GM19023 (cell line): Measurements from ENCODE around the gene ZNF318.
"Not testable (repeated sequence)": the region's sequence is repeated elsewhere in the genome, so short reads cannot be mapped to it uniquely, and the experiment has no call there.

ENCODE experiments used
- ATAC-seq: cut with Tn5 transposase; IDR thresholded peaks from one replicate; pipeline ENCODE4 v1.9.1; 2021; ENCODE audit warnings: mild to moderate bottlenecking, moderate library complexity; ENCODE audit not compliant: unreplicated experiment

ZNF318 gene

DNA sequence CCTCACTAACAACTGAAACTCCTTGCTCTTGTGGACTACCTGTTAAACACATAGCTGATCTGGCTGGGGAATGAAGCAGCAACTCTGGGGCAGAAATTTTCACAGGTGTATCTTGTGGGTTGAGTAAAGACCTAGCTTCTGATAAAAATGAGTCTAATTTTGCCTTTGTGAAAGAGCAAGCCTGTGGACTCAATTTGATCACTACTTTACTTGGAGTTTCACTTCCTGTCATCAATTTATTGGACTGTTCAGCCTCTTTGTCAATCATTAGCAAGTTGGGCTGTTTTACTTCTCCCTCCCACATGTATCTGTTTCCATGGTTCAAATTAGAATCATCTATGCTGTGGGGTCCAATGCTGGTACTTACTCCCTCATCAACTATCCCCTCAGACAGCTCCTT, 31.2 kb downstream of the ZNF318 start:
- peak; percentile 44 for ATAC-seq

DNA sequence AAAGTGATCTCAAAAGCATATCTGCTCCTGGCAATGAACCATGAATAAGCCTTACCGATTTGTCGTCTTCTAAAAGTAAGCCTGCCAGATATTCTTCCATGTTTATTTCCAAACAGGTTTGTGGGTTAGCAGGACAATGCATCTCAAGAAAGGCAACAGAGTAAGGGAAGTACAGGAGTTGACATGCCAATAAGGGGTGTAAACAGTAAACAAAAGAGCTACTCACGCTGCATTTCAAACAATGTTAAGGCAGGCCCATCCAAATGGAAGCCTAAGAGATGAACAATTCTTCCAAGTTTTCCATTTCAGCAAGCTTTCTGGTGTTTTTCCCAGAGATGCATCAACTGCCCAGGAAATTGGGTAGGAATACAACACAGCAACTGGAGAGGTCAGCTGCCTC, 33.1 kb downstream of the ZNF318 start:
- ATAC-seq = no peak

DNA sequence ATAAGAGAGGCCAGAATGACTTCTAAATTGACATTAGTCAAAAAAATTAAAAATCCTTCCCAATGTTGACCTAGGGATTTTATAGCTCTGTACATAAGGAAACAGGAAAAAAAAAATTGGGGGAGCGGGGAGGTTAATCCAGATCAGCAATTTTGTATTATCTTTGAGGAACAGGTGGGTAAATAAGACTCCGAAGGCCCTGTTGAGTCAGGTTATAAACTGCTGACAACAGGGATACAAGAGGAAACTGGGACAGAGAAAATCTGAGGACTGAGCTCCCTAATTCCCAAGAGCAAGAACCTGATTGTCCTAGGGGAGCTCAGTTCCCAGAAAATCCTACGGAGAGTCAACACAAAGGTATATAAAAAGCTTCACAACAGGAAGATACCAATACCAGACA, 34.0 kb downstream of the ZNF318 start:
- no peak for ATAC-seq

DNA sequence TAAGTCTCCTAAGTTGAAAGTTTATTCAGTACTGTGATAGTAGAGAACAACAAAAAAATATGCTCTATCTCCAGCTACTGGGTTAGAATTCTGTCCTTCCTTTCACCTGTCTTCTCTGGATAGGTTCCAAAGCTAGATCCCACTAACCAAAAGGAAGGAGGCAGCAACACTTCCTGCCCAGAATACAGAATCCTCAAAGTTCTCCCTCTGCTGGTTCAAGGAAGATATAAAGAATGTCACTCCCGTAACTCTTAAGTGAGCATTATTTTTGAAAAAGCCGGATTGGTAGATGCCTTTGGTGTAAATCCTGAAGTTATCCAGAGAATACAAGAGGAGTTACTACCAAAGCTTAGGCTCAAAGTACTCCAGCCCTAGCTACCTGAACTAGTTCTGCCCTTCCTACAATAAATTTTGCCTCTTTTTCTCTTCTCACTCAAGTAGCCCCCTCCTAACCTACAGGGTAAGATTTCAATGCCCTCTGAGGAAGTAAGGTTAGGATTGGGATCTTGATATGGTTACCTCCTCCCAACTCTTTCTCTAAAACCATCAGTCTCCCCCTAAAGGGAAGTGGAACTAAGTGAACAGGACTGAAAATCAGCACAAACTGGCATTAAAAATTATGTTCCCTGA, 34.9 kb downstream of the ZNF318 start:
- ATAC-seq = no peak

DNA sequence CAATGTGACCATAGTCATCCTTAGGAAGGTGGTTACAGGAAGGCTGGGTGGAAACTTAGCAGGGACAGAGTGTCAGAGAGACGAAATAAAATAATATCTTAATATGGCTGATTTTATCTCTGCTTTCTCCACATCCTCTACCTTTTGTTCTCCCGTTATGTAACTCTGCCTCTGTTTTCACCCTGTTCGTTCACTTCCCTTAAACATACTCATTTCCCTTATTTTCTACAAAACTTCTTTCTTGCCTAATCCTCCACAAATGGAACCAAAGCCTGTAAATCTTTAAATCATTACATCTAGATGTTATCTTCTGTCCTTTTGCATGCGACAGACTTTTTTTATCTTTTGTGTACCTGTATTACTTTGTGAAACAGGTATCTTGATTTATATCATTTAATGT, 37.6 kb downstream of the ZNF318 start:
- ATAC-seq = no peak

DNA sequence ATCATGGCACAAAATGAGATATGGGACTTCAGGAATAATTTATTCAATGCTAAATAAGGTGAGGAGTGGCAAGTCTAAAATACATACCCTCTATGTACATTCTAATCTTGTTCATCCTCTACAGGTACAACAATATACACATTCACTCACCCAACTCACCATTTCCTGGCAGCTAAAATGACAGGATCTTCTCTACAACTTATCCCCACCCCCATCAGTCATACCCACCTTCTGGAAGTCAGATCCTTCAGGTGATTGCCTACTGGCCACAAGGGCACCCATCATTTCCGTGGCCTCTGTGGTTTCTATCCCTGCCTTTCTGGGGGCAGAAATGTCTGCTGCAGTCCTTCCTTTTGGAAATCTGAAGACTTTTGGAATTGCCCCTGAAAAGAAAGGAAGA, 38.0 kb downstream of the ZNF318 start:
- ATAC-seq = no peak

DNA sequence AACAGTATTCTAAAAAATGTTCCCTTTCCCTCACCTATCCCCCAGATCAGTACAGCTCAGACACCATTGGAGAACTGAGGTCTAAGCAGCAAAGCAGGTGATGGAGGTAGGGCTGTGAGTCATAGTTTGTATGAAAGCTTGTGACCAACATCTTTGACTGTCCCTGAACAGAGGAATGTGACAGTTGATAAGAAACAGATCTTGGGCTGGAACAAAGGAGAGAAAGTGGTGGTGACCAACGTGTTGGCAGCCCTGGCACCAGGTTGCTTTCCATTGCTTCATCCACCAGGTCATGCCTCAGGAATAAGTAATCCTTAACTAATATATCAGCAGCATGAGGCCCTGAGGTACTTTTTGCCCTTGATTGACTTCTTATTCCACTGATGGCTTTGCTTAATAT, 40.9 kb downstream of the ZNF318 start:
- no peak for ATAC-seq

DNA sequence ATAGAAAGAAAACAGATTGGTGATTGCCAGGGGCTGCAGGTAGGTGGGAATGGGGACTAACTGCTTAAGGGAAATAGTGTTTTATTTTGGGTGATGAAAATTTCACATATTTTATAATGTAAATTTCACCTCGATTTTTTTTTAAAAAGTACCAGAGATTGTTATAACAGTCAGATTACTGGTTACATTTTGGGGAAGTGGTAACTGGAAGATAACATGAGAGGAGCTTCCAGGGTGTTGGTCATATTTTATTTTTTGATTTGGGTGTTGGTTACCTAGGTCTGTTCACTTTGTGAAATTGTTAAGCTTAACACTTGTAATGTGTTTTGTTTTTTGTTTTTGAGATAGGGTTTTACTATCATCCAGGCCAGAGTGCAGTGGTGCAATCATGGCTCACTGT, 43.6 kb downstream of the ZNF318 start:
- ATAC-seq = no peak

DNA sequence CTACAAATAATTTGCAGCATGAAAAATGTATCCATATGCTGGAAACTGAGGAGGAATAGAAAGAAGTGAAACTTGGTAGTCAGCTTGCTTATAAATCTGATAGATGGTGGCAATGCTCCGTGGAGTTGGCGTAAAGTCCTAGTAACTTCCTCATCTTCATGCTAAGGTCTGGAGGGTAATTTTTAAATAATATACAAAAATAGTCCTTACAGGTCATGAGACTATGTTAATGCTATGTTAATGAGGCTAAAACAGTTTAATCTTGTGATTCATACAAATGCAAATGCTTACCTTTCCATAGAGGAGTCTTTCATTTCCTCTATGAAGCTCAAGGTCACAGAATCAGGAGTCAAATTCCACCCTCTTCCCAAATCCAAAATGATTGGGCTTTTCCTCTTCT, 51.4 kb downstream of the ZNF318 start:
- ATAC-seq = no peak

DNA sequence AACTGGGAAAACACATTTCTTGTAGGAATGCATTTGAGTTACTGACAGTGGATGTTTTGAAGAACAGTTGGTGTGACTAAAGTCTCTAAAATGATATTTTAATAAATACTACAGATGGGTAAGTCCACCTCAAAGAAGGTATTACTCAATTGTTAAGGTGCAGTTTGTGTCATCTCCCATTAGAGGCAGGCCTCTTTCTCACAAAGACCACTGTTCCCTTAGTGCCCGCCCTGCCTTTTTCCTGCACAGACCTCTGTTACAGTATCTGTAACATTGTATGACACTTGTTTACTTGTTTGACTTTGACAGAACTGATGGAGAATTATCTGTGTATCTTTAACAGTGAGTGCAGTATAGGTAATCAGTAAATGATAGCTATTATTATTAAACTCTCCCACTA, 55.6 kb downstream of the ZNF318 start:
- no peak for ATAC-seq

DNA sequence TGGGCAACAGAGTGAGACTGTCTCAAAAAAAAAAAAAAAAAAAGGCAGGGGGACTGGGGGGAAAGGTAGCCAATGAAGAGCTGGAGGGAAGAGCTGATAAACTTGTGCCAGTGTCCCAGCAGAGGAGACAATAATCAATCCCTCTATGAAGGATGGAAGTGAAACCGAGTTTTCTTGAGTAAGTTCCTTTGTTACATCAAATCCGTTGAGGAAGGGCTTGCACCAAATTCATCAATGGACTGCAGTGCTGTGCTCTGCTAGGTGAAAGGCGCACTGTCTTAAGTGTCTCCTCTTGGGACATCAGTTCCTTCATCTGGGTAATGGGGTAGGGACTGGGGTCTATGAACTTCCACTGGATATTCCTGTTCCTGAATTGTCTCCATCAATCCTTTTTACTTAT, 57.8 kb downstream of the ZNF318 start:
- ATAC-seq = no peak

DNA sequence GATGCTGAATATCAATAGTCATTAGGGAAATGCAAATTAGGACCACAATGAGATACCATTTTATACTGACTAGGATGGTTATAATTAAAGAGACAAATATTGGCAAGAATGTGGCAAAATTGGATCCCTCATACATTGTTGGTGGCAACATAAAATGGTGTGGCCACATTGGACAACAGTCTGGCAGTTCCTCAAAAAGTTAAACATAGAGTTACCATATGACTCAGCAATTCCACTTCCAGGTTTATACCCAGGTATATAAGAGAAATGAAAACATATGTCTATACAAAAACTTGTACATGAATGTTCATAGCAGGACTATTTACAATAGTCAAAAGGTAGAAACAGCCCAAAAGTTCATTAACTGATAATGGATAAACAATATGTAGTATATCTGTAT, 58.8 kb downstream of the ZNF318 start:
- ATAC-seq = no peak

DNA sequence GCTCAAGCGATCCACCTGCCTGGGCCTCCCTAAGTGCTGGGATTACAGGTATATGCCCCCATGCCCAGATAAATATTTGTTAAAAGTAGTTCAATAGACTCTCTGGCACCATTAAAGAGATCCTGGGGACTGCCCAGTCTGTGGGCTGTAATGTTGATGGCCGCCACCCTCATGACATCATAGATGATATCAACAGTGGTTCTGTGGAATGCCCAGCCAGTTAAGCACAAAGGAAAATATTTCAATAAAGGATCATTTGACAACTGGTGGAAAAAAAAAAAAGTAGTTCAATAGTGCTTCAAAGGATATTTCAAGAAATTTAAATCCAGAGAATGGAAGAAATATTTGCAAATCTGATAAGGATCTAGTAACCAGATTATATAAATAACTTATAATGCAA, 59.3 kb downstream of the ZNF318 start:
- no peak for ATAC-seq

DNA sequence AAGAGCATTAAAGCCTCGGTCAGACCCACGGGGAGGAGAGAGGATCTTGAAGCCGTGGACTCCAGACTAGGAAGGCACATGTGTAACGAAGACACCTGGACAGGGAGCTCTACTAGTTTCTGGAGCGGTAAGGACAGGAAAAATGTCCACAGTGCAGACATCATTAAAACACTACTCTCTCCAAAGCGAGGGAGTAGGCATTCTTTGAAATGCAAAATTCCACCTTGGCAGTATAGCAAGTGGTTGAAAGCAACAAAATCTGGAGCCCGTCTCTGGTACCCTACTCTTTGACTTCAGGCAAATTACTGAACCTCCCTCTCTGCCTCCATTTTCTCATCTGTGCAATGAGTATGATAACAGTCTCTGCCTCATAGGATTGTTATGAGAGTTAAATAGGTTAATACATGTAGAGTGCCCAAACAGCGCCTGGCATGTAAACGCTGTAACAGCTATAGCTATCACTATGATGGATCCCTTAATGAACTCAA, 60.4 kb downstream of the ZNF318 start:
- no peak for ATAC-seq

DNA sequence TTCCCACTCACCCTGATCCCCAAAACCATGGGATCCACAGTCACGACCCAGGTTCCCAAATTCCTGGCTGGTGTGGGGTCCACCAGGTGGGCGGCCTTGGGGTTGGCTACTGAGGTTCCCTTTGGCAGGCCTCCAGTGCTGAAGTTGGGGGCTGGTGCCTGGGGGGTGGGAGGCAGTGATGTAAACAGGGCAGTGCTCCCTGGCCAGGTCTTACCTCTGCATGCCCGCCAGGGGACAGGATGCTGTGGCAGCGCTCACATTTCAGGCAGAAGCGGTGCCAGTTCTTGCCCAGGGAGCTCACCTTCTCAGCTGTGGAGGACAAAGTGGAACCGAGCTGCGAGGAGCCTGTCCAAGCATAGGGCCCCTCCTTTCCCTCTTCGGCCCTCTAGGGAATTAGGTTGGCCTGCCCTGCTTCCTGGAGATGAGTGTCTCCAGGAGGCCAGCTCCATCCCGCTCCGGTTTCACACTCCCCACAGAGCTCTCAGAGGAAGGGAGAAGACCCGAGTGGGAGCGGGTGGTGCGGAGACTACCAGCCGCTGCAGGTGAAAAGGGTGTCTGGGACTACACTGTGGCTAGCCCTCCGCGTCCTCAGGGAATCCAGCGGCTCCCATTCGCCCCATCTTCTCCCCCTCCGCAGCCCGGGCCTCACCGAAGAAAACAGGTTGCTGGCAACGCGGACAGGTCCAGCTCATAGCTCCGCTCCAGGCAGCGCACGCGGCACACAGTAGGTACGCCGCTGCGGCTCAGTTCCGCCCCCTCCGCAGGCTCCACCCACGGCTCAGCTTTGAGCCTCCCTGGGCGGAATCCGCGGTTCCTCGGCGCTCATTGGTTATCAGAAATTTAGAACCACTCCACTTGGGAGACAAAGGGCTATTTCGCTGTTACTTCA, 61.1 kb downstream of the ZNF318 start, which contains the start of gene CRIP3:
TSS of gene CRIP3 (minus strand) at position 726 of the 889 bp plus-strand sequence. CDS start at position 692, 34 bp downstream.
- peak; percentile 65 for ATAC-seq

DNA sequence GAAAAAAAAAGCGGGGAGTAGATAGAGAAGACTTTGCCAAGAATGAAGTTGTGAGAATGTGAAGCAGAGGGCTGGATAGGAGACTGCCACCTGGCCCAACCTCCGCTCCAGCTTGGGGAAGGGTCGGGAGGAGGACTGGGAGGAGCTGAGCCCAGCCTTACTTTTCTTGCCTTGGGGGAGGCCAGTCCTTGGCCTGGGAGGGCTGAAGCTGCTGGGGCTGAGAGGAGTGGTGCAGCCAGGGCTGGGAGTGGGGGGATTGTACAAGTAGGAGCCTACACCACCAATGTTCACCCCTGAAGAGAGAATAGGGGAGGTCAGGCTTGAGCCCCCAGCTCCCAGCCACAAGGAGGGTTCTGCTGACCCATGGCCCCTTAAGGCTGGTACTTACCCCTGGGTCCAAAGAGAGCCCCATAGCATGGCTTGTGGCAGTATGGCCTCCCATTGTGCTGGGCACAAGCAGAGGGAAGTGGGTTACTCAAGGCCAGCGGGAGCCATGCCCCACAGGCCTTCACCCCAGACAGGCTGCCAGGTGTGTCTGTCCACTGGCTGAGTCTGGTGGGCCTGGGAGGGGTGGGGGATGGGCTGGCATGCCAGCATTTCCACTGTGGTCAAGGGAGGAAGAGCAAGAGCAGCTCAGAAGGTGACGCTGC, 61.9 kb downstream of the ZNF318 start:
- no peak for ATAC-seq

DNA sequence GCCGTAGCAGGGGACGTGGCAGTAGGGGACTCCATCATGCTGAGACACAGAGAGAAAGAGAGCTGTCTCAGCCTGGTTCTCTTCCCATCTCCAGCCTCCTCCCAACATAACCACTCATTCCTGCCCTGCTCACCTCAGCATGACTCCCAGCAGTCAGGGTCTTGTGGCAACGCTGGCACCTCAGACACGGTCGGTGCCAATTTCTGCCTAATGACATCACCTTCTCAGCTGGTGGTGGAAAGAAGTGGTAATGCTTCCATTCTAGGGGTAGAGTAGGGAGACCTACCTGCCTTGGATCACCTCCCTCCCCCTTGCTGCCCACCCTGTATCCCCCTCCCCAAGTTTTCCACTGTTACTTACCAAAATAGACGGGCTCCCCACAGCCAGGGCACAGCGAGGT, 63.4 kb downstream of the ZNF318 start:
- ATAC-seq = no peak

DNA sequence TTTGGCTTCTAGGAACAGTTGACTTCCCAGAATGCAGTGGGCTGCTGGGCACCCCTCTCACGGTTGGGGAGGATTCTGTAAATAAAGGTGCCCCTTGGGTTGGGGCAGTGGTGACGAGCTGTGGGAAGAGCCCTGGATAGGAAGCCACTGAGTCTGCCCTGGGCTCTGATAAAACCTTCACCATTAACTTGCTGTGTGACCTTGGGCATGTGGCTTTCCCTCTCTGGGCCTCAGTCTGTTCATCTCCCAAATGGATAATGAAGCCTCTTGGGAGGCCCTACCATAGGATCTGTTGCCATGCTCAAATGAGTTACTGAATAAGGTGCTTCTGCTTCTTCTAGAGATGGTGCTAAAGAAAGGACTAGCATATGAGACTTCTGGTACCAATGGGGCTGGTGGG, 64.6 kb downstream of the ZNF318 start:
- ATAC-seq = no peak

DNA sequence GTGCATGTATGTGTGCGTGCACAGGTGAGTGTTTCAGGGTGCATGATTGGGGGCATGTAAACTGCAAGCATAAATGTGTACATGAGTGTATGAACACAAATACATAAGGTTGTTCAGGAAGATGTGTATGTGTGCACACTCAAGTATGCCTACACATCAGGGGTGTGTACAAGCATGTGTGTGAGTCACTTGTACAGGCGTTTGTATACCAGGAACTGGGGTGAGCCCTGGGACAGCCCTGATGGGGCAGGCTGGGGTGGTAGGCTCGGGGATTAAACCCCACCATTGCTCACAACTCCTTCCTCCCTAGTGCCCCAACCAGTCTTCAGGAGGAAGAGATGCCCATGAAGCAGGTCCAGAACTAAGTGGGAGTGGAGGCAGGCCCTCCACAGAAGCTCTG, 65.1 kb downstream of the ZNF318 start:
- ATAC-seq = no peak

DNA sequence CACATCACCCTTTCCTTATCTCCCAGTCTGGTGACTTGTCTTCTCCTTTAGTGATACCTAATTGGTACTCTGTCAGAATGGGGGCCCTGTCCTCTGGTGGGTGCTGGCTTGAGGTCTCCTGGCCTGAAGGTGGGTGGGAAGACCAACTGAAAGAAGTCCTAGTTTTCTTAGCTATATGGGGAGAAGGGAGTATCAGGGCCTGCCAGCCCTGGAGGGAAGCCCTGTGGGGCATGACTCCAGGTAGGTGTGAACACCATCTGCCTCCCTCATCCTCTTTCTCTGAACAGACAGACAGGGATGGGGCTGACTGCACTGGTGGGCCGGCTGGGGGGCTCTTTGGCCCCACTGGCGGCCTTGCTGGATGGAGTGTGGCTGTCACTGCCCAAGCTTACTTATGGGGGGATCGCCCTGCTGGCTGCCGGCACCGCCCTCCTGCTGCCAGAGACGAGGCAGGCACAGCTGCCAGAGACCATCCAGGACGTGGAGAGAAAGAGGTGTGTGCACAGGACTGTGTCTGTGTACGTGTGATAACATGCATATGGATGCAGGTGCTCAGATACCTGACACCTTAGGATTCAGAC, 65.6 kb downstream of the ZNF318 start:
- no peak for ATAC-seq

DNA sequence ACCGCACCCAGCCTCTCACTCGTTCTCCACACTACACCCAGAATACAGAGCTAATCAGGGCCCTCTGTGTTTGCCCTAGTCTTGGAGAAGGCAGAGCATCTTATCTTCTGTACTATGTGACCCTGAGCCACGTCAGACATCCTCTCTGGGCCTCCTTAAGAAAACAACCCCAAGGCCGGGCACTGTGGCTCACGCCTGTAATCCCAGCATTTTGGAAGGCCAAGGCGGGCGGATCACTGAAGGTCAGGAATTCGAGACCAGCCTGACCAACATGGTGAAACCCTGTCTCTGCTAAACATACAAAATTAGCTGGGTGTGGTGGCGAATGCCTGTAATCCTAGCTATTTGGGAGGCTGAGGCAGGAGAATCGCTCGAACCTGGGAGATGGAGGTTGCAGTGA, 66.4 kb downstream of the ZNF318 start:
- ATAC-seq = not testable (repeated sequence)
